Measurements from ENCODE around the gene NBEA.
A peak's percentile ranks its signal among the peaks of the same experiment; 100 is the strongest.

The NBEA gene

GRCh38 chr13:35477386-35477946 is 535.4 kb downstream of the NBEA start:
- DNase-seq, result no peak

- no peak for DNase-seq
Measured at GRCh38 chr13:35478271-35479037, 536.4 kb downstream of the NBEA start.

- no peak for DNase-seq
Measured at GRCh38 chr13:35479038-35479492, 537.0 kb downstream of the NBEA start.

- no peak for DNase-seq
Measured at GRCh38 chr13:35479706-35480105, 537.6 kb downstream of the NBEA start.

- no peak for DNase-seq
Measured at GRCh38 chr13:35480346-35480745, 538.3 kb downstream of the NBEA start.

GRCh38 chr13:35481777-35482176 is 539.7 kb downstream of the NBEA start:
- no peak for DNase-seq

- DNase-seq, result no peak
Measured at GRCh38 chr13:35482527-35482926, 540.5 kb downstream of the NBEA start.

GRCh38 chr13:35483761-35484160 is 541.7 kb downstream of the NBEA start:
- no peak for DNase-seq

GRCh38 chr13:35484384-35484783 is 542.3 kb downstream of the NBEA start:
- DNase-seq, result no peak

- DNase-seq, result no peak
Measured at GRCh38 chr13:35485424-35485823, 543.4 kb downstream of the NBEA start.

GRCh38 chr13:35489050-35489449 is 547.0 kb downstream of the NBEA start:
- no peak for DNase-seq

- DNase-seq, result no peak
Measured at GRCh38 chr13:35496006-35496405, 553.9 kb downstream of the NBEA start.

GRCh38 chr13:35496761-35497386 is 554.8 kb downstream of the NBEA start:
- no peak for DNase-seq

GRCh38 chr13:35498231-35498630 is 556.2 kb downstream of the NBEA start:
- DNase-seq, result no peak

GRCh38 chr13:35499196-35499662 is 557.2 kb downstream of the NBEA start:
- peak; percentile 84 for DNase-seq

GRCh38 chr13:35499676-35500075 is 557.6 kb downstream of the NBEA start:
- no peak for DNase-seq

- DNase-seq, result peak; percentile 10
Measured at GRCh38 chr13:35500144-35500543, 558.1 kb downstream of the NBEA start.

GRCh38 chr13:35501661-35502235 is 559.7 kb downstream of the NBEA start:
- DNase-seq, result no peak

GRCh38 chr13:35502456-35502855 is 560.4 kb downstream of the NBEA start:
- DNase-seq, result no peak

- DNase-seq, result no peak
Measured at GRCh38 chr13:35512271-35512920, 570.3 kb downstream of the NBEA start.

GRCh38 chr13:35514061-35514477 is 572.0 kb downstream of the NBEA start:
- DNase-seq, result peak; percentile 46

- peak; percentile 30 for DNase-seq
Measured at GRCh38 chr13:35514801-35515502, 572.9 kb downstream of the NBEA start.

All from NCI-H1105 (cell line).